ENCODE measurements around the gene TMPRSS11A.

The TMPRSS11A gene

GRCh38 chr4:67911638-67912037 is 51.7 kb downstream of the TMPRSS11A start:
- no peak for DNase-seq

- no peak for DNase-seq
Measured at GRCh38 chr4:67911141-67911540, 52.2 kb downstream of the TMPRSS11A start.

- no peak for DNase-seq
Measured at GRCh38 chr4:67910585-67910905, 52.7 kb downstream of the TMPRSS11A start.

GRCh38 chr4:67909905-67910584 is 53.2 kb downstream of the TMPRSS11A start:
- no peak for DNase-seq

- no peak for DNase-seq
Measured at GRCh38 chr4:67907650-67908049, 55.6 kb downstream of the TMPRSS11A start.

- no peak for DNase-seq
Measured at GRCh38 chr4:67899096-67899495, 64.2 kb downstream of the TMPRSS11A start.

GRCh38 chr4:67897686-67898085 is 65.6 kb downstream of the TMPRSS11A start:
- DNase-seq, result no peak

- no peak for DNase-seq
Measured at GRCh38 chr4:67896421-67897065, 66.8 kb downstream of the TMPRSS11A start.

- DNase-seq, result no peak
Measured at GRCh38 chr4:67894659-67895058, 68.6 kb downstream of the TMPRSS11A start.

GRCh38 chr4:67892905-67893304 is 70.4 kb downstream of the TMPRSS11A start:
- DNase-seq, result no peak

GRCh38 chr4:67892253-67892652 is 71.0 kb downstream of the TMPRSS11A start:
- DNase-seq, result no peak

- DNase-seq, result no peak
Measured at GRCh38 chr4:67891645-67892044, 71.6 kb downstream of the TMPRSS11A start.

GRCh38 chr4:67886281-67886680 is 77.0 kb downstream of the TMPRSS11A start:
- DNase-seq, result no peak

GRCh38 chr4:67885762-67886161 is 77.5 kb downstream of the TMPRSS11A start:
- DNase-seq, result no peak

GRCh38 chr4:67884701-67885100 is 78.6 kb downstream of the TMPRSS11A start:
- DNase-seq, result no peak

GRCh38 chr4:67883902-67884301 is 79.4 kb downstream of the TMPRSS11A start, which contains the start of gene TMPRSS11D:
TMPRSS11D (minus strand) TSS chr4:67884002; CDS start chr4:67883933, 69 bp downstream.
- no peak for DNase-seq

- no peak for DNase-seq
Measured at GRCh38 chr4:67883458-67883857, 79.8 kb downstream of the TMPRSS11A start.

GRCh38 chr4:67880866-67881610 is 82.3 kb downstream of the TMPRSS11A start:
- no peak for DNase-seq

GRCh38 chr4:67879486-67879885 is 83.8 kb downstream of the TMPRSS11A start:
- no peak for DNase-seq

GRCh38 chr4:67877086-67877485 is 86.2 kb downstream of the TMPRSS11A start:
- no peak for DNase-seq

GRCh38 chr4:67874986-67875385 is 88.3 kb downstream of the TMPRSS11A start:
- no peak for DNase-seq

GRCh38 chr4:67873116-67873515 is 90.2 kb downstream of the TMPRSS11A start:
- no peak for DNase-seq

GRCh38 chr4:67871867-67872266 is 91.4 kb downstream of the TMPRSS11A start:
- peak; percentile 1 for DNase-seq

GRCh38 chr4:67869580-67870190 is 93.6 kb downstream of the TMPRSS11A start:
- no peak for DNase-seq

All from NCI-H1092 (cell line).